ENCODE measurements around the gene NHS. TPM values are rescaled to one million over a fixed set of nuclear protein-coding genes. Genes with fewer than 3 reads are reported as not detected.

NHS gene
- total RNA-seq, 1 donor from 2014 or later = 27.8 TPM

- H3K4me1 Mint-ChIP-seq (ENCODE audit: unreplicated experiment) = peaks cover 47% of the 10 kb centered on the region
- H3K27me3 Mint-ChIP-seq = peaks cover 2% of the 10 kb centered on the region
- TF ChIP-seq, protein P1, sequence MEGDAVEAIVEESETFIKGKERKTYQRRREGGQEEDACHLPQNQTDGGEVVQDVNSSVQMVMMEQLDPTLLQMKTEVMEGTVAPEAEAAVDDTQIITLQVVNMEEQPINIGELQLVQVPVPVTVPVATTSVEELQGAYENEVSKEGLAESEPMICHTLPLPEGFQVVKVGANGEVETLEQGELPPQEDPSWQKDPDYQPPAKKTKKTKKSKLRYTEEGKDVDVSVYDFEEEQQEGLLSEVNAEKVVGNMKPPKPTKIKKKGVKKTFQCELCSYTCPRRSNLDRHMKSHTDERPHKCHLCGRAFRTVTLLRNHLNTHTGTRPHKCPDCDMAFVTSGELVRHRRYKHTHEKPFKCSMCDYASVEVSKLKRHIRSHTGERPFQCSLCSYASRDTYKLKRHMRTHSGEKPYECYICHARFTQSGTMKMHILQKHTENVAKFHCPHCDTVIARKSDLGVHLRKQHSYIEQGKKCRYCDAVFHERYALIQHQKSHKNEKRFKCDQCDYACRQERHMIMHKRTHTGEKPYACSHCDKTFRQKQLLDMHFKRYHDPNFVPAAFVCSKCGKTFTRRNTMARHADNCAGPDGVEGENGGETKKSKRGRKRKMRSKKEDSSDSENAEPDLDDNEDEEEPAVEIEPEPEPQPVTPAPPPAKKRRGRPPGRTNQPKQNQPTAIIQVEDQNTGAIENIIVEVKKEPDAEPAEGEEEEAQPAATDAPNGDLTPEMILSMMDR (conservative IDR thresholded peaks at IDR 0.05) = no peak
- H3K36me3 Mint-ChIP-seq = peaks cover 3% of the 10 kb centered on the region
- H3K4me3 Mint-ChIP-seq = no peak overlapping the region
- H3K27ac Mint-ChIP-seq = no peak overlapping the region
- no peak for DNase-seq (ENCODE audit: extremely low spot score, unreplicated experiment)
- H3K9me3 Mint-ChIP-seq = no peaks in the 10 kb centered on the region
Observed at GRCh38 chrX:17596061-17596460, 221.1 kb downstream of the NHS start.

GRCh38 chrX:17596546-17597205, 221.7 kb downstream of the NHS start:
- Mint-ChIP-seq H3K9me3 (no peaks in the 10 kb centered on the region), H3K27me3 (peaks cover 2% of the 10 kb centered on the region), H3K36me3 (peaks cover 3% of the 10 kb centered on the region), H3K27ac (no peak overlapping the region), H3K4me3 (no peak overlapping the region), H3K4me1 (ENCODE audit: unreplicated experiment) (peaks cover 43% of the 10 kb centered on the region)
- no peak for DNase-seq (ENCODE audit: extremely low spot score, unreplicated experiment)
- TF ChIP-seq, protein P1 (conservative IDR thresholded peaks at IDR 0.05) = no peak

DNA sequence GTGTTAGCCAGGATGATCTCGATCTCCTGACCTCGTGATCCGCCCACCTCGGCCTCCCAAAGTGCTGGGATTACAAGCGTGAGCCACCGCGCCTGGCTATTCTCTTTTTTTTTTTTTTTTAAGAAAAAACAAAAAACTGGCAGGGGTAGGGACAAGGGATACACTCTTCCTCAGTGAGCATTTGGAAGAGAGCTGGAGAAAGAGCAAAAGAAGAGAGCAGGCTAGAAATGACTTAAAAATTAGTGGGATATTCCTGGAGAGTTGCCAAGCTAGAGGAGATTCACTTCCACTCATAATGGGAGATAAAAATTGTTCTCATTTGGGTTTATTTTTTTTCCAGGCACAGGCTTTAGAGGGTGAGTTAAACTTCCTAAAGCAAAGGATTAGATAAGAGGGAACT, 222.3 kb downstream of the NHS start:
- no peak for DNase-seq (ENCODE audit: extremely low spot score, unreplicated experiment)
- TF ChIP-seq, protein P1 (conservative IDR thresholded peaks at IDR 0.05) = no peak
- Mint-ChIP-seq H3K4me1 (ENCODE audit: unreplicated experiment) (peaks cover 42% of the 10 kb centered on the region), H3K9me3 (no peaks in the 10 kb centered on the region), H3K4me3 (no peak overlapping the region), H3K27ac (no peak overlapping the region), H3K36me3 (peaks cover 3% of the 10 kb centered on the region), H3K27me3 (peaks cover 2% of the 10 kb centered on the region)

- no peak overlapping the region for H3K4me3 Mint-ChIP-seq
- peaks cover 3% of the 10 kb centered on the region for H3K36me3 Mint-ChIP-seq
- peaks cover 2% of the 10 kb centered on the region for H3K27me3 Mint-ChIP-seq
- DNase-seq (ENCODE audit: extremely low spot score, unreplicated experiment) = no peak
- TF ChIP-seq, protein P1 (conservative IDR thresholded peaks at IDR 0.05) = no peak
- H3K4me1 Mint-ChIP-seq (ENCODE audit: unreplicated experiment) = peaks cover 44% of the 10 kb centered on the region
- no peak overlapping the region for H3K27ac Mint-ChIP-seq
- no peaks in the 10 kb centered on the region for H3K9me3 Mint-ChIP-seq
Observed at GRCh38 chrX:17597836-17598439, 222.9 kb downstream of the NHS start.

DNA sequence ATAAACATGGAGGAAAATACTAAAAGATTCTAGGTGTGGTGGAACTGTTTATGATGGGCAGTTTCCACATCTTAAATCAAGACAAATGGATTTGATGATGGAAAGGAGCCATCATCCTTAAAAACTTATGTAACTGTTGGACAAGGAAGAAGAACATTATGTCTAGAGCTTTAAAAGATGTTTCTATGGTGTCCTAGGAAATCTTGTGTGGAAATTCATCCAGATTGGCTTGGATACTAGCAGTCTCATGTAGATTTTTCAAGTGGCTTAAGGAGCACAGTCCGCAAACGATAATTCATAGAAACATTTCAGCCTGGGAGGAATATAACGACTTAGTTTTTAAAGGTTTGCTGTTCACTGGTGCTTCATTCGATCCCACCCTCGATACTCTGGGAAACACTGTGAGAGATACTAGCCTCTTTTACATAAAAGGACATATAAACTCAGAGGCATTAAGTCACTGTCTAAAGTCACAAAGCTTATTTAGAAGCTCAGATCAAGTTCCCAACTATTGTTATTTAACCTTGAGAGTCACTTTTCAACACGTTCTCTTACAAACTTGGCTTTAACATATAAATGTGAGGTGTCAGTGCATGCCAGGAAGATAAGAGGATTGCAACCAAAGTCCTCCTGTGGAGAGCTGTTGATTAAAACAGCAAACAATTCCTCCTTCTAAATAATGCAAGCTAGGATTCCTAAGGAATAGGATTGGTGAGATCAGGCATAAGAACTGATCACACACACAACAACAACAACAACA, 226.6 kb downstream of the NHS start:
- no peak overlapping the region for H3K4me3 Mint-ChIP-seq
- no peaks in the 10 kb centered on the region for H3K36me3 Mint-ChIP-seq
- H3K27ac Mint-ChIP-seq = no peak overlapping the region
- TF ChIP-seq, protein P1 (conservative IDR thresholded peaks at IDR 0.05) = no peak
- H3K27me3 Mint-ChIP-seq = no peaks in the 10 kb centered on the region
- peaks cover 51% of the 10 kb centered on the region for H3K4me1 Mint-ChIP-seq (ENCODE audit: unreplicated experiment)
- H3K9me3 Mint-ChIP-seq = no peaks in the 10 kb centered on the region
- no peak for DNase-seq (ENCODE audit: extremely low spot score, unreplicated experiment)

Data from type B pancreatic cell (in vitro differentiated cells).